Anterior cingulate cortex (tissue), 58 donors: ENCODE results near the gene PLCB1.
"Not testable (repeated sequence)": the region's sequence is repeated elsewhere in the genome, so short reads cannot be mapped to it uniquely, and the experiment has no call there.

ENCODE experiments used
- DNase-seq, 58 donors: peaks; one replicate each; lab custom pipeline; 2025; lab: John Stamatoyannopoulos, UW

PLCB1 gene

DNA sequence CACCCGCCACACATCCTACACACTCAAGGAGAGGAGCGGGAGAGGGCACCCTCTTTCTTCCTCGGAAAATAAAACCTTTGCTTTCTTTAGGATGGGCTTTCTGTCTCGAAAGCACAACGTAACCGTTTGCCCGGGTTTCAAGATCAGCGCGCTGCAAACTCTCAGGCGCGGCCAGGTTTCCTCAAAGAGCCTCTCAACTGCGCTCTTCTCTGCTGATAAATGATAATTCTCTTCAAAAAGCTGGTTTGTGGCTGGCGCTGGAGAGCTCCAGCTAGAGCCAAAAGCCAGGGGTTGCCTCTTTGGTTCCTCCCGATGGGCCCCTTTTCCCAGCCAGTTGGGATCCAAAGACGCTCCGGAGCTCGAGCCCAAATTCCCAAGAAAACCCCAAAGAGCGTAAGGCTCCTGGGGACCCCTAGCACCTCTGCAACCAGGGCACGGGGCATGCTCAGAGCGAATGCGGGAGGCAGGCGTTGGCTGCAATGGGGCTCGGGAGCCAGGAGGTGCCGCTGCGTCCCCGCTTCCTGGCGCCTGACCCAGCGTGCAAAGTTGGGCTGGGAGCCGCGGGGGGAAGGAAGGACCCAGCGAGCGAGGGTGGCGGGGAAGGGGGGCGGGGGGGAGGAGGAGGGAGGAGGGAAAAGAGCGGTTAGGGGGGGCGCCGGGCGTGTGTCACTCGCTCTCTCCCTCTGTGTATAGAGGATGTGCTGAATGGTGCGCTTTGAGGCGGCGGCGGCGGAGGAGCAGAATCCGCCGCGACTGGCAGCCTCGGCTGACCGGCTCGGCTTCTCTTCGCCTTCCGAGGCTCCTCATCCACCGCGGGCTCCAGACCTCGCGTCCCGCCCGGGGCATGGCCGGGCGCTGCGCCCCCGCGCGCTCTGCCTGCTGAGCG lies at the start of gene PLCB1:
PLCB1 (plus strand) TSS at position 669 of the 886 bp plus-strand sequence. CDS start 386 bp downstream, outside the sequence.
- peak; percentile 29 to 90 (median 76) for DNase-seq

DNA sequence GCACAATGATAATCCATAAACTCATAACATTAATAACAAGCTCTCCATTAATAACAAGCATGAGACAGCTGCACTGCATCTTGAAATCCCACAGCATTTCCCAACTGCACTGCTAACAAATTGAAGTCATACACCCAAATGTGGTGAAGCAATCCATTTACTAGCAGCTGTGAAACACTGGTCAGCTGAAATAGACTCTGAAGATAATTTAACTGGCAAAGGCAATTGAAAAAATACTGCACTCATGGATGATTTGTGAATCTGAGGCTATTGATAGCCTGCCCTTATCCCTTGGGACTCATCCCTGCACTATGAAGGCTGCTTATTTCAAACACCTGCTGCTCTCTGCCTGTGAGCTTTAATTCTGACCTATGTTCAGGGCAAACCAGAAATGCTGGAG lies 49.1 kb upstream of the PLCB1 start:
- no peak for DNase-seq

DNA sequence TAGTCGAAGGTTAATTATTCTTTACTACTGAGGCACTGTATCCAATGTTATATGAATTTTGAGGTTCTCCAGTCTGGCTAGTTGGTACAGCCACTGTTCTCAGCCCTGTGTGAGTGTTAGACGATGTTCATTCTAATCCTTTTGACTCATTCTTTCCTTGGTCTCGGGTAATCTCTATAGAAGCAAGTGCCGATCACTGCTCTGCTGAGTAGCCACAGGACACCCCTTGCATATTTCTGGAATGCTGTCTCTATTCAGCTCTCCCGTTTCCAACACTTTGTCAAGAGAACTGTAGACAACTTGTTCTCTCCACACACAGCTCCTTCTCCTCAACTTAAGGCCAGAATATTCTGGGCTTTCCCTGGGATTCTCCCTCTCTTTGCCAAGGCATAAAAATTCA lies 42.4 kb upstream of the PLCB1 start:
- no peak for DNase-seq

DNA sequence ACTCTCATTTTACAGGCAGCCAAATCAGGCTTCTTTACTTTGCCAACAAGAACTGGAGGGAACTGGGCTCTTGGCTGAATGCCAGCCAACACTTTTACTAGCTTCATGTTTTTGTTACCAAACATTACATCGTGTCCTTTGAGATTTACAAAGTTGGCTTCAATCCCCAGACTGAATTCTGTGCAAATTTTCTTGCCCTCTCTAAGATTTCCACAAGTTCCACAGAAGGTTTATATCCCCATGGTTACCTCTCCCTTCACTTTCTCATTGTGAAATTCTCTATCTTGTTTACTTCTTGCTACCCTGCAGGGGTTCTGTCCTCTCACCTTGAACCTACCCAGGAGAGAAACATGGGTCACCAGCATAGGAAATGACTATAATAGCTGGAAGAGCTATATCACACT lies 37.6 kb upstream of the PLCB1 start:
- DNase-seq, result peak in 43 of 58 donors; percentile 1 to 79 (median 27)

DNA sequence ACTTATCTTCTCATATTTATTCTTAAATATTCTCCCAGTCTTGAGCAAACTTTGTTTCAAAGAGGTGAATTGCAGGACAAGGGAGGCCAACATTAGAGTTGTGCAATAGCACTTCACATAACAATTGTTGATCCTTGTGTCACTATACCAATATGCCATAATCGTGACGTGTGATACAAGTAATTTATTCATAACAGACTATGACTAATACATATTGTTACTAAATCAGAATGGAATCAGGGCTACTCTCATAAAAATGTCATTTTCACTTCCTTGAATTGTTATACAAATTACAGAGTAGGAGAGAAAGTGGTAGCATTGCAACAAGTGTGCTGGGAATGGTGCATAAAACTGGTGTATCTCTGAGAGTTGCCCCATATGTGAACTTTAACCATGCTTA lies 37.2 kb upstream of the PLCB1 start:
- DNase-seq, result no peak

DNA sequence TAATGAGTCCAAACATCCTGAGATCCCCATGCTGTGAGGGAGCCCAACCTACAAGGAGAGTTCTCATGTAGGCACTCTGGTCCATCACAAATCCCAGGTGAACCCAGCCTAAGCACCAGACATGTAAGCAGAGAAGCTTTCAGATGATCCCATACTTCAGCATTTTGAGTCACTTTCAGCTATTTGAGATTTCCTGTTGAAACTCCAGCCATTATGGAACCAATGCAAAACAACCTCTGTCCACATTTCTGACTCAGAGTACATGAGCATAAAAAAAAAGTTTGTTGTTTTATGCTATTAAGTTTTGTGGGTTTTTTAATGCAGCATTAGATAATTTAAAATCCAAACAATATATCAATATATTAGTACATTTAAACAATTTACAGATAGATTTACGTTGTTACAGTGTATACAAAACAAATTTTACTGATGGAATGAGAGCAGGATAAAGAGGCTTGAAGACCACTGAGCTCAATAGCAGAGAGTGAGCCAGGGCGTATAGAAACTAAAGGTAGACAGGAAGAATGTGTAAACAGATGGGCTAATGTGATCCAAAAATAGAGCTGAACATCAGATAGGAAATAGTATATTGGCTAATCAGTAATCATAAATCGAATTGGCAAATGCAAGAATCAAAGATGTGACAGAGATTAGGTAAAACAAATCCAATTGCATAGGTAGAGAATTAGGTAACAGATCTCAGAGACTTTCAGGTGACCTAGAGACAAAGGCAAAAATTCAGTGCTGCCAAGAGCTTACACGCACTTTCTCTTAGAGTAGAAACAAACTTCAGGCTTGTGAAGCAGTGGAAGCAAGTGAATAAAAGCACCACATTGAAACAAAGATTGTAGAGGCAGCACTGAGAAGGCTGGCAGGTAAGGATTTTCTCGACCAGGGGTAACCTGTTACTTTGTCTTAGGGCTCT lies 36.2 kb upstream of the PLCB1 start:
- DNase-seq, result no peak

DNA sequence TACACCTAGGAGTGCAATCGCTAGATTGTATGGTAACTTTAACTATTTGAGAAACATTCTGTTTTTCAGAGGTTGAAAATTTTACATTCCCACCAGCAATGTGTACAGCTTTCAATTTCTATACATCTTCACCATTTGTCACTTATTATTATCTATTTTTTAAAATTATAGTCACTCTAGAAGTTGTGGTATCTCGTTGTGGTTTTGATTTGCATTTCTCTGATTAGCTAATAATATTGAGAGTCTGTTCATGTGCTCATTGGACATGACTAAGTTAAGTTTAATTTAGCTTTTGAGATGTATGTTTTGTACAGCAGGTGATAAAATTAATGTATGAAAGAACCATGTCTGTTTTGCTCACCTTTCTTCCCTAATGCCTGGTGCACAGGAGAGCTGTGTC lies 34.8 kb upstream of the PLCB1 start:
- DNase-seq, result no peak

DNA sequence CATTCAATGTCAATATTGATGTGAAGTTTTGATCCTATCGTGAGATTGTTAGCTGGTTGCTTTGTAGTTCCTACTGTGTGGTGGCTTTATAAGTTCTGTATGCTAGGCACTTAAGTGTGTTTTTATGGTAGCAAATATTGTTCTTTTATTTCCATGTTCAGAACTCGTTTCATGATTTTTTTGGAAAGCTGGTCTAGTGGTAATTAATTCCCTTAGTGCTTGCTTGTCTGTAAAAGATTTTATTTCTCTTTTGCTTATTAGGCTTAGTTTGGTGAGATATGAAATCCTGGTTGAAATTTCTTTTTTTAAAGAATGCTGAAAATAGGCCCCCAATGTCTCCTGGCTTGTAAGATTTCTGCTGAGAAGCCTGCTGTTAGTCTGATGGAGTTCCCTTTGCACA lies 27.8 kb upstream of the PLCB1 start:
- no peak for DNase-seq

DNA sequence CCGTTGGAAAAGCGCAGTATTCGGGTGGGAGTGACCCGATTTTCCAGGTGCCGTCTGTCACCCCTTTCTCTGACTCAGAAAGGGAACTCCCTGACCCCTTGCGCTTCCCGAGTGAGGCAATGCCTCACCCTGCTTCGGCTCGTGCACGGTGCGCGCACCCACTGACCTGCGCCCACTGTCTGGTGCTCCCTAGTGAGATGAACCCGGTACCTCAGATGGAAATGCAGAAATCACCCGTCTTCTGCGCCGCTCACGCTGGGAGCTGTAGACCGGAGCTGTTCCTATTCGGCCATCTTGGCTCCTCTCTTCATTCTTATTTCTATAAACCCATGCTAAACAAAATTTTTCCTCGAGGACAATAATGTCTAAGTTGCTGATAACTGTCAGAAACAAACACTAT lies 17.5 kb upstream of the PLCB1 start:
- DNase-seq, result not testable (repeated sequence)

DNA sequence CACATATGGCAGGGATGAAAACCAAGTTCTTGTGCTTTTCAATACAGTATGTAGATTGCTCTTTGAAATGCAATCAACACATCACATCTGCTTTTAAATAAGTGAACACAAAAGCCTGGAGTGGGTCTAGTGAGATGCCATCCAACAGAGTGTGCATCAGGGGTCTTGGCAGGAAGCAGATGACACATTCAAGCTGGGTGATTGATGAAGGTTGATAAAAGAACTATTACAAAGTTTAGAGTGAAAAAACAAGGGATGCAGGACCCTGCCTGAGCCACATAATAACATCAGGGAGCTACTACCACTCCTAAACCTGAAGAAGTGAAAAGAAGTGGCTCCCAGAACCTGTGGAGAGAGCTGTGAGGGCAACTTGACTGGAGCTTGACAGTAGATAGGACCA lies 16.6 kb upstream of the PLCB1 start:
- DNase-seq, result no peak

DNA sequence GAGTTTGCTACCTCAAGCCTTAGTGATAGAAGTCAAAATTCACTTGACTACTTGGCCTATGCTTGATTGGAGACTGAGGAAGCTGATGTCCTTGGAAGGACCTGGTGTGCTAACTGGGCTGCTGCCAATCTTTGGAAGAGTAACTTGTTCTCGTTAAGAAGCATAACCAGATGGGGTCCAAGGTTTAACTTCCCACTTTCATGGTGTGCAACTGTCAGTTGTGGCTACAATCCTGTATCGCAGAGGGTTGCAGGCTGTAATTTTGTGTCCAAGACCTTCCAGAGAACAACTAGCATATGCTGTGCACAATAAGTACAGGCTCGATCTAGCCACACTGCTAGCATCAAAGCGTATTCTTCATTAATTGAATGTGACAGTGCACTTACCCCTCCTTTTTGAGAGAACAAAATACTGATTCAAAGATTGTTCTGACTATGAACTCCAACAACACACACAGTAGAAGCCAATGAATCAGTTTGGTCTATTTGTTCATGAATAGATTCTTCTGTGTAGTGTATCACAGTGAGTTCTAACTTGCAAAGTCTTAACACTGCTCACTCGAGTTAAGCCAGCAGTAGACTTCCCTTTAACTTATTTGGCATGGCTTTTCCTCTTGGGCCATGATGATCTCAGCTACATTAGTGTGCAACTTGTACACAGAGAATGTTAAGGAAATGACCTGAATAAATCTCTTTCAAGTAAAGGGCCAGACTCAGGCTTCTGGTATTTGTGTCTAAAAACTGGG lies 15.8 kb upstream of the PLCB1 start:
- no peak for DNase-seq

DNA sequence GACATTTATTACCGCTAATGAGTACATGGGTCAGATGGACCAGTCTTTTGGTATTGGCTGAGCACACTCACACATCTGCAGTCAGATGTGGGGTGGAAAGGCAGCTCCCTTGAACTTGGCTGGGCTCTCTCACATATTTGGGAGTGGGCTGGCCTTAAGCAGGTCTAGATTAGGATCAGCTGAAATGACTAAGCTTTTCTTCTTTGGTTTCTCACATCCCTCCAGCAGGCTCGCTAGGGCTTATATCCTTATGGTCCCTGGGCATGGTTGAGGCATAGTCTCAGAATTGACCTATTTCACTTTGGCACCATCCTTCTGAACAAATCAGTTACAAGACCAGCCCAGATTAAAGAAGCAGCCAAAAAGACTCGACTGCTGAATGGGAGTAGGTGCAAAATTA lies 14.4 kb upstream of the PLCB1 start:
- DNase-seq, result no peak

DNA sequence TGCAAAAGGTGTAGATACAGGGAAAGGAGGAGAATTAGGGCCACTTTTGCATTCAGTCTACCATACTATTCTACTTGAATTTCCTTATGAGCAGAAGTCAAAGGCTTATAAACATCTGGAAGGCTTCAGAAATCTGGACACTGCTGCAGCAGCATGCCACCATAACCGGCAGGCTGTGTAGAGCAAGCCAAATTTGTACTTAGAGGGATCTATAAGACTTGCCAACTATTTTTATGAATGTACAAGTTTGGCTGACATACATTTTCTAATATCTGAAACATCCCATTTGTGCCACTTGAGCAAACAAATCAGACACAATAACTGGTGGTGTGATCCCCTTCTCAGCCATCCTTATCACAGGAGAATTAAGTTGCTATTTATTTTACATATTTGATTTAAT lies 14.0 kb upstream of the PLCB1 start:
- no peak for DNase-seq

DNA sequence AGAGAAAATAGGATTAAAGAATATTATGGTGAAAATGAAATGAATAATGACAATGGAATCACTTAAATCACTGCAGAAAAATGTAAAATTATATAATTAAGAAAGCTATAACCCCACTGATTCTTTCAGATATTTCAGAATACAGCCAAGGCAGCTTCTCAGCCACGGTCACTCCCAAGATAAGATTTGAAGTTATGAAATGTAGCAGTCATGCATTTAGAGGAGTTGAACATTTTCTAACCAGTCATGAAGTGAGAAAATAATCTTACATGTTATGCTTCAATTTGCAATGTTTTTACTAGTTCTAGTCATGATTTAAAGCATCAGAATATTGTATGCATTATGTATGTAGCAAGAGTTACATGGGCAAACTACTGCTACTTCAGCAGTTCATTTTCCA lies 13.3 kb upstream of the PLCB1 start:
- no peak for DNase-seq

DNA sequence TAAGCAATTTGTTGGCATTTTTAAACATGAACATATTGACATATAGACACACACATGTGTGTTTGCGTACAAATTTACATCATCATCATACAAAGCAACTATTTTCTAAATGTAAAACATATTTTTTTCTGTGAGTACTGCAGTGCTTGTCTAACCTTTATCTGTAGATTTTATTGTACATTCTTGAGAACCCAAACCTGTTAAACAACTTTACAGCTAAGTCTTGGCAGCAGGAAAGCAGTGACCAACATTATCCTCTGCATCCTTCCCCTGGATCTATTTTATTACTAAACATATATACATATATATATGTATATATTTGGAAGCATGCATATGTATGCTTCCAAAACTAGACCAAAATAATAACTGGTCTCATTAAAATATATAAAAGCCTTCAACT lies 10.4 kb upstream of the PLCB1 start:
- DNase-seq, result no peak

DNA sequence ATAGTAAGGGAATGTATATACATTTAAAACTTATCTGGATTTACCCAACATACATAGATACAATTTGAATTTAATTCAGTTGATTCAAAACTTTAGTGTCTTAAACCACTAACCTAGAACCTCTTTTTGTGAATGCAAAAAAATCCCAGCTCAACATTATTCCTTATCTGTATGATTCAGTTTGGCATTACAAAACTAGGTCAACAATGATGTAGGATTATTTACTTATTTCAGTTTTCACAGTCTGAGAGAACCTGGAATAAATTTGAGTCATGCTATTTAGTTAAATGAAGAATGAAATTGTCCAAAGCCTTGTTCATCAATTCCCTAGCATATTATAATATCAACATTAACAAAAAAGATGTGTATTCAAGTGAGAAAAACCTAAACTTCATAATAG lies 7.4 kb upstream of the PLCB1 start:
- DNase-seq, result no peak

DNA sequence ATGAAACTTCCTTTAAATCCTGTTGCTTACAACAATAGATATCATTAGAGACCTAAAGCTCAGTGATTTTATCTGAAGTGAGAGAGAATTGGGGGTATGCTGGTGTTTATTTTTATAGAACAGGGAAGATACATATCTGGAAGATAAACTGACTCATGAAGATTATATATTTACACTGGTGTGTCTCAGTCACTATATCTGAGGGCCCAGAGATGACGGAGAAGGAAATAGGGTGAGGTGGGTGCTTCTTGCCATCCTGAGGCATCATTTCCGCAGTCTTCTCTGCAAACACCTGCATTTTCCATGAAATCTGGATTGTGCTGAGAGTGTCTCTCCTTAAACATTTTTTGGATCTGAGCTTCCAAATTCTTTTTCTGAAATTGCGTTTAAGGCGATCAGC lies 5.9 kb upstream of the PLCB1 start:
- no peak for DNase-seq

DNA sequence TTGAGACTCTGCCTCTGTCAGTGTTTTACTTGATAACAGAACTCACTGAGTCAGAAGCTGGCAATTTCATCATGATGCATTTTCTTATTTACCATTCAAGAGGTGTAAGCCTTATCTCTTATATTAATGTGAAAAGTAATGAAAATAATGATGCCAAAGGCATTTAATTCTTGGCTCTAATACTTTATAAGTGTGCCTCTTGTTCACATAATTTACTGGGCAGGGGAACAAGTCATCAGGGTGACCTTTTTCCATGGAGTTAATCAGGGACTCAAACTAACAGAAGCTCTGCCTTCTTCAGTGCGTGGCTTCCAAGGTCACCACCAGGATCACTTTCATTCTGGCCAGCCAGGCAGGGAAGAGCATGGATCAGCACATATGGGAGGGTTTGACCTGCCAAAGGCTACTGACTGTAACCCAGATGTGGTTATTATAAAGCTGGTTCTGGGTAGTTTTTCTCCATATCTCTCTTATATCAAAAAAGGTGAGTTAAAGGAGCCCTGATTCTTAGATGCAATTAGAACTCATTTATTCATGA lies 5.2 kb upstream of the PLCB1 start:
- no peak for DNase-seq

DNA sequence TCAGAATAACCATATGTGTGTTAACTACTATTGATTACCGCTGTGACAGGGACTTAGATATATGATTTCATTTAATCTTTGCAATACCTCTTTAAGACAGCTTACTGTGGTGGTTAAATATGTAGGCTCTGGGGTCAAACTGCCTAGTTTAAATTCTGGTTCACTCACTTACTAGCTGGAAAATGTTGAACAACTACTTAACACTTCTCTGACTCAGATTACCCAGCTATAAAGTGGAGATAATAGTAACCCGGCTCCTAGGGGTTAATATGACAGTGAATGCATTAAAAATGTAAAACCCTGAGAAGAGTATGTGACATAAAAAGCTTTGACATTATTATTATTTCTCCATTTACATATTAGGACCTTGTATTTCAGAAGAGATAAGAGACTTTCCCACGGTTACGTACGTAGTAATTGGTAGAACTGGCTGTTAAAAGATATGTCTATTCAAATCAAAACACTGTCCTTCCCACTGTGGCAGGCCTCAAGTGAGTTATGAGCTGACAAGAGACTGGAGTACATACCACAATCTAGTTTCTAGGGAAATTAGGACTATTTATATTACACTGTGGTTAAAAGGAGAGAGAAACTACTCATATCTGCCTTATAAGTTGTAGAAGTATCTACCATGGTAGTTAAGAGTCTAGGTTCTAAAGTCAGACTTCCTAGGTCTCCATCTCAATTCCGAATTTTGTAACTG lies 4.4 kb upstream of the PLCB1 start:
- DNase-seq, result no peak
